ENCODE measurements around the gene COG7. TPM values are rescaled to one million over a fixed set of nuclear protein-coding genes. Genes with fewer than 3 reads are reported as not detected.

Gene COG7
- total RNA-seq, 4 donors from 2014 or later, result 17.5 to 22.6 (median 18.0) TPM

DNA sequence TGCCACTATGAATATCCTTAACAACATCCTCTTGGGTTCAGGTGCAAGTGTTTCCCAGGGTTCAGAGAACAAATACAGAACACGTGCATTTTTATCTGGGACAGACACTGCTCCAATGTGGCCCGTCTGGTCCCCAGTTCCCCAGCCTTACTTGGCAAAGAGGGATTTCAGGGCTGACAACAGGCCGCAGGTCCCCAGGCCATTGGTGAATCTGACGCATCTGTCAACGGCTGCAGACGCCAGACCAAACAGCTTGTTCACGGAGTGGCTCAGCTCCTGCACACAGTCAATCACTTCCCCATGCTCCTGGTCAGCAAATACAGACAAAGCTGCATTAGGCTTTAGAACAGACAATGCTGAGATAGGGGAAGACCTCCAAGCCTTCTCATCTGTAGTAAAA is 36.2 kb downstream of the COG7 start:
- TF ChIP-seq POLR2A (IDR thresholded peaks at IDR 0.05) (no peak), CTCF (IDR thresholded peaks at IDR 0.05) (no peak)
- intact Hi-C loops (cut with DNase I; ENCODE audit: low total_unique reads), result no loop called here
- DNase-seq (ENCODE audit: low spot score in 2 of 2), result no peak
- no peak overlapping the region for H3K4me3 ChIP-seq (ENCODE audit: low read depth, poor library complexity, severe bottlenecking)
- 82 to 92% methylated on average over 7 of the region's 7 CpGs for WGBS, 2 donors

GRCh38 chr16:23414731-23415130 is 38.3 kb downstream of the COG7 start:
- no peak overlapping the region for H3K4me3 ChIP-seq (ENCODE audit: low read depth, poor library complexity, severe bottlenecking)
- TF ChIP-seq POLR2A (IDR thresholded peaks at IDR 0.05), result no peak
- TF ChIP-seq CTCF (IDR thresholded peaks at IDR 0.05), result no peak
- DNase-seq (ENCODE audit: low spot score in 2 of 2), result no peak
- intact Hi-C loops (cut with DNase I; ENCODE audit: low total_unique reads), result no loop called here
- 92 to 98% methylated on average over 6 of the region's 6 CpGs for WGBS, 2 donors

- H3K4me3 ChIP-seq (ENCODE audit: low read depth, poor library complexity, severe bottlenecking), result no peak overlapping the region
- TF ChIP-seq CTCF (IDR thresholded peaks at IDR 0.05) (no peak), POLR2A (IDR thresholded peaks at IDR 0.05) (no peak)
- intact Hi-C loops (cut with DNase I; ENCODE audit: low total_unique reads), result no loop called here
- DNase-seq (ENCODE audit: low spot score in 2 of 2), result no peak
- 77 to 84% methylated on average over 4 of the region's 4 CpGs for WGBS, 2 donors
Observed at GRCh38 chr16:23410176-23410575, 42.8 kb downstream of the COG7 start.

DNA sequence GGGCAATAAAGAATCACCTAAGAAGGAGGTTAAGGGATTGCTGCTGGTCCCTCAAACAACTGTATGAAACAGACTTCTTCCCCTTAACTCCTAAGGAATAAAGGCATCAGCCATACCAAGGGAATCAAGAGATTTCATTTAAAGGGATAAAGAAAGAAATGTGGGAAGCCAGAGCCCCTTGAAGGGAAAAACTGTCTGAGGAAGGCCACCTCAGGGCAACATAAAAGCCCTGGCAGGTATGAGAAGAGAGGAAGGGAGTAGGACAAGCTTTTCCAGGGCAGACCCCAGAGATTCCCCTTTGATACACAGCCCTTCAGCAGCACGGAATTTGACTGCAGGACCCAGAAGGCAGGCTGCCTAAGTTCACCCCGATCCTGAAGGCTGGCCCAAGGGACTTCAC is 43.5 kb downstream of the COG7 start:
- WGBS, 2 donors, result 87 to 91% methylated on average over 2 of the region's 2 CpGs
- H3K4me3 ChIP-seq (ENCODE audit: low read depth, poor library complexity, severe bottlenecking), result no peak overlapping the region
- DNase-seq (ENCODE audit: low spot score in 2 of 2), result no peak
- intact Hi-C loops (cut with DNase I; ENCODE audit: low total_unique reads), result no loop called here
- TF ChIP-seq POLR2A (IDR thresholded peaks at IDR 0.05), result no peak
- no peak for TF ChIP-seq CTCF (IDR thresholded peaks at IDR 0.05)

GRCh38 chr16:23408823-23409298 is 44.1 kb downstream of the COG7 start:
- TF ChIP-seq POLR2A (IDR thresholded peaks at IDR 0.05), result no peak
- TF ChIP-seq CTCF (IDR thresholded peaks at IDR 0.05), result no peak
- intact Hi-C loops (cut with DNase I; ENCODE audit: low total_unique reads), result no loop called here
- WGBS, 2 donors, result 40 to 55% methylated on average over 7 of the region's 7 CpGs
- peak in 1 of 2 donors; percentile 29 for DNase-seq (ENCODE audit: low spot score in 2 of 2)
- H3K4me3 ChIP-seq (ENCODE audit: low read depth, poor library complexity, severe bottlenecking), result no peak overlapping the region

- TF ChIP-seq POLR2A (IDR thresholded peaks at IDR 0.05) (no peak), CTCF (IDR thresholded peaks at IDR 0.05) (no peak)
- intact Hi-C loops (cut with DNase I; ENCODE audit: low total_unique reads), result no loop called here
Observed at GRCh38 chr16:23408242-23408822, 44.7 kb downstream of the COG7 start.

More at GRCh38 chr16:23408242-23408822, 44.7 kb downstream of the COG7 start:
- H3K4me3 ChIP-seq (ENCODE audit: low read depth, poor library complexity, severe bottlenecking), result no peak overlapping the region
- 89 to 90% methylated on average over 10 to 14 of the region's 21 CpGs for WGBS, 2 donors
- no peak for DNase-seq (ENCODE audit: low spot score in 2 of 2)
